B cell (primary cell): ENCODE measurements around the gene STRIP1. TPM values are rescaled to one million over a fixed set of nuclear protein-coding genes. Genes with fewer than 3 reads are reported as not detected.

Source experiments
- ATAC-seq: fragments of 200-7000 bp; cut with Tn5 transposase; one replicate; pipeline ENCODE4 v1.10.0; 2021; ENCODE audit warnings: low read depth, mild to moderate bottlenecking, moderate number of reproducible peaks, moderate library complexity
- CTCF ChIA-PET: fragments of 350-600 bp; sonication (Branson Sonifier 250); formaldehyde crosslinking; loops from one replicate; lab custom pipeline; 2021; ENCODE audit warnings: antibody characterized with exemption, inconsistent platforms; lab: Charles Lee
- POLR2A ChIA-PET: fragments of 350-600 bp; sonication (Branson Sonifier 250); formaldehyde crosslinking; loops from one replicate; lab custom pipeline; 2021; ENCODE audit warnings: antibody characterized with exemption; lab: Charles Lee
- DNase-seq: peaks from one replicate; pipeline ENCODE4 v3.0.0; 2013
- H2AFZ ChIP-seq: 2 replicates; pipeline ENCODE4 v1.6.1; 2012; ENCODE audit warnings: mild to moderate bottlenecking, low read depth, low read length; ENCODE audit not compliant: insufficient read depth, poor library complexity, severe bottlenecking
- H3K27ac ChIP-seq, 2 donors: 1 replicate in 1 of 2; 2 replicates in 1 of 2; pipeline ENCODE4 v1.5.1; 2012 to 2013; ENCODE audit warnings: low read length in 2 of 2, mild to moderate bottlenecking in 2 of 2, moderate library complexity in 1 of 2
- H3K27me3 ChIP-seq, 4 experiments: fragments of 200-600 bp in 1 of 4; sonication (generic) in 1 of 4; replicated peaks in 1 of 4; 1 replicate in 2 of 4; 2 replicates in 2 of 4; pipeline versions ENCODE4 v1.6.1 to v1.7.0; 2013 to 2016; ENCODE audit warnings: low read length in 3 of 4, mild to moderate bottlenecking in 2 of 4, mixed read lengths in 1 of 4, moderate library complexity in 1 of 4; ENCODE audit not compliant: insufficient read depth in 4 of 4, control insufficient read depth in 3 of 4; ENCODE audit errors: control extremely low read depth in 1 of 4
- H3K36me3 ChIP-seq, 2 experiments: replicated peaks in 1 of 2; 1 replicate in 1 of 2; 2 replicates in 1 of 2; pipeline versions ENCODE4 v1.6.1 to v1.7.1; 2013; ENCODE audit warnings: low read length in 1 of 2; ENCODE audit not compliant: insufficient read depth in 2 of 2, control insufficient read depth in 1 of 2; ENCODE audit errors: control extremely low read depth in 1 of 2, extremely low read depth in 1 of 2
- H3K4me1 ChIP-seq, 2 donors: fragments of 200-600 bp in 1 of 2; sonication (generic) in 1 of 2; 1 replicate in 1 of 2; 2 replicates in 1 of 2; pipeline versions ENCODE4 v1.5.1 to v1.6.1; 2013 to 2017; ENCODE audit warnings: low read length in 2 of 2; ENCODE audit not compliant: control insufficient read depth in 2 of 2, insufficient read depth in 2 of 2
- H3K4me2 ChIP-seq: replicated peaks from 2 replicates; pipeline ENCODE3; 2012; ENCODE audit warnings: mild to moderate bottlenecking, low read depth, low read length; ENCODE audit not compliant: poor library complexity, severe bottlenecking
- H3K4me3 ChIP-seq, 5 experiments: fragments of 200-600 bp in 1 of 5; sonication (generic) in 1 of 5; 1 replicate in 3 of 5; 2 replicates in 2 of 5; pipeline versions ENCODE4 v1.5.1 to v1.7.0; 2011 to 2016; ENCODE audit warnings: low read length in 4 of 5, mild to moderate bottlenecking in 4 of 5, low read depth in 2 of 5, control low read depth in 1 of 5, moderate library complexity in 1 of 5; ENCODE audit not compliant: insufficient read depth in 1 of 5; ENCODE audit errors: control extremely low read depth in 1 of 5, extremely low read depth in 1 of 5
- H3K79me2 ChIP-seq: fragments of 200-600 bp; sonication (generic); one replicate; pipeline ENCODE4 v1.6.0; 2016; ENCODE audit warnings: low read length; ENCODE audit not compliant: control insufficient read depth, insufficient read depth
- H3K9ac ChIP-seq: fragments of 200-600 bp; sonication (generic); 2 replicates; pipeline ENCODE4 v1.6.1; 2017; ENCODE audit warnings: mild to moderate bottlenecking, low read length, moderate library complexity
- H3K9me3 ChIP-seq, 3 donors: one replicate each; pipeline versions ENCODE4 v1.6.1 to v1.7.1; 2013; ENCODE audit warnings: low read length in 2 of 3; ENCODE audit not compliant: control insufficient read depth in 2 of 3, insufficient read depth in 1 of 3; ENCODE audit errors: control extremely low read depth in 1 of 3
- H4K20me1 ChIP-seq: 2 replicates; pipeline ENCODE4 v1.6.0; 2012; ENCODE audit warnings: mild to moderate bottlenecking, low read length; ENCODE audit not compliant: insufficient read depth, control insufficient read depth, poor library complexity, severe bottlenecking
- H3K27ac Mint-ChIP-seq: one replicate; pipeline ENCODE4 v1.8.0; 2021; ENCODE audit warnings: mixed read lengths
- H3K27me3 Mint-ChIP-seq: one replicate; pipeline ENCODE4 v1.8.0; 2021; ENCODE audit warnings: mixed read lengths
- H3K4me1 Mint-ChIP-seq: one replicate; pipeline ENCODE4 v1.8.0; 2021; ENCODE audit warnings: mixed read lengths
- H3K4me3 Mint-ChIP-seq: one replicate; pipeline ENCODE4 v1.8.0; 2021; ENCODE audit warnings: mixed read lengths
- H3K9me3 Mint-ChIP-seq: one replicate; pipeline ENCODE4 v1.8.0; 2022; ENCODE audit warnings: mixed read lengths; ENCODE audit not compliant: insufficient read depth
- EZH2 ChIP-seq: IDR thresholded peaks from 2 replicates; pipeline ENCODE4 v1.6.1; 2012; ENCODE audit warnings: borderline replicate concordance, low read depth, mild to moderate bottlenecking, moderate library complexity, low read length; ENCODE audit not compliant: insufficient read depth, poor library complexity, severe bottlenecking
- WGBS: methylation state at CpG from one replicate; pipeline ENCODE4 v1.1.5; 2013; ENCODE audit warnings: missing lambda C conversion rate; ENCODE audit not compliant: insufficient coverage; 5-methylcytosine and 5-hydroxymethylcytosine counted together
- intact Hi-C: fragments of 100-400 bp; cut with micrococcal nuclease; formaldehyde crosslinking; loops from one replicate; pipeline ENCODE4 v1.10.0; 2022
- polyA plus RNA-seq: library from polyadenylated mRNA; depleted of rRNA; stranded (reverse); fragments of >200 nt; gene quantifications from 2 replicates; pipeline ENCODE4 v1.2.3, GENCODE V29; 2012
- total RNA-seq, 2 donors: library from RNA; stranded (reverse); fragments of 120-200 nt in 1 of 2; gene quantifications; 1 replicate in 1 of 2; 2 replicates in 1 of 2; pipeline versions ENCODE4 v1.2.3 to v1.2.4, GENCODE V29; 2013 to 2022
- TF ChIP-seq, protein P1 (sequence below): fragments of 200-600 bp; IDR thresholded peaks from one replicate; pipeline ENCODE4 v1.8.0; 2022; ENCODE audit warnings: antibody characterized with exemption, mild to moderate bottlenecking

STRIP1 gene
- total and polyA plus RNA-seq, 2 donors (not counting 1 experiment from before 2014, with no cell fraction given), result 41.5 to 105 TPM

DNA sequence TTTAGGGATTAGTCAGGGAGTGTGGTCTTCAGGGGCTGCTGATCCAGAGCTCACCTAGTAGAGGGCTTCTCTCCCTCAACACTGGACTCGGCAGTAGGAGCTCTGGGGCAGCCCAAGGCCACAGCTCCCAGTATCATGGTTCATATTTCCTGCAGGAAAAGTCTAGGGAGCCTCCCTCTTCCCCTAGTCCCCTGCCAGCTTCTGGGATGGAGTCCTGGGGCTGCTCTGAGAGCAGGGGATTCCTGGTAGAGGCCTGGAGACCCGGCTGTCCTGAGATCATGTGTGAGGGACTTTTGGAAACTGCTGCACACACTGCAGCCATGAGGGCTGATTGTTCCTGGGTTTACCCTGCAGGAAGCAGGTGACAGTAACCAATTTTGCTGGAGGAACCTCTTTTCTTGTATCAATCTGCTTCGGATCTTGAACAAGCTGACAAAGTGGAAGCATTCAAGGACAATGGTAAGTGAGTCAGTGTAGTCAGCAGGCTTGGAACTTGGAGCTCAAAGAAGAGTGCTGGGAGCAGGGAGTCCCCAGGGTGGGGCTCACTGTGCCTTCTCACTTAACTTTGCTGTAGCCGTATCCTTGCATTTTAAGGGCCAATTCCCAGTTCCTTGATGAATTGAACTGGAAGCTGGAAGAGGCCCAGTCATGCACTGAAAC is 16.3 kb downstream of the STRIP1 start:
- Mint-ChIP-seq H3K4me3 (no peak overlapping the region), H3K9me3 (no peaks in the 10 kb centered on the region), H3K27me3 (no peaks in the 10 kb centered on the region), H3K27ac (no peak overlapping the region), H3K4me1 (no peaks in the 10 kb centered on the region)
- Histone ChIP-seq H3K27ac (no peak overlapping the region), H3K4me1 (no peaks in the 10 kb centered on the region), H3K9ac (no peak overlapping the region), H3K4me3 (no peak overlapping the region), H3K9me3 (no peaks in the 10 kb centered on the region), H4K20me1 (peaks cover 21% of the 10 kb centered on the region), H2AFZ (no peak overlapping the region), H3K79me2 (peaks cover 3% of the 10 kb centered on the region), H3K36me3 (peaks cover 4 to 92% of the 10 kb centered on the region in 2 experiments), H3K4me2 (no peak overlapping the region), H3K27me3 (no peaks in the 10 kb centered on the region)
- WGBS, result 92% methylated on average over 3 of the region's 4 CpGs
- ChIA-PET CTCF (interaction anchor here (0.9 to 6.9 kb wide), 8 partner anchors 9 to 446 kb away, joined by 3 to 93 read pairs (median 8); partner anchors contain the start of genes AHCYL1 and STRIP1), POLR2A (no interaction called here)
- ATAC-seq, result no peak
- intact Hi-C loops, result no loop called here
- TF ChIP-seq, protein P1, sequence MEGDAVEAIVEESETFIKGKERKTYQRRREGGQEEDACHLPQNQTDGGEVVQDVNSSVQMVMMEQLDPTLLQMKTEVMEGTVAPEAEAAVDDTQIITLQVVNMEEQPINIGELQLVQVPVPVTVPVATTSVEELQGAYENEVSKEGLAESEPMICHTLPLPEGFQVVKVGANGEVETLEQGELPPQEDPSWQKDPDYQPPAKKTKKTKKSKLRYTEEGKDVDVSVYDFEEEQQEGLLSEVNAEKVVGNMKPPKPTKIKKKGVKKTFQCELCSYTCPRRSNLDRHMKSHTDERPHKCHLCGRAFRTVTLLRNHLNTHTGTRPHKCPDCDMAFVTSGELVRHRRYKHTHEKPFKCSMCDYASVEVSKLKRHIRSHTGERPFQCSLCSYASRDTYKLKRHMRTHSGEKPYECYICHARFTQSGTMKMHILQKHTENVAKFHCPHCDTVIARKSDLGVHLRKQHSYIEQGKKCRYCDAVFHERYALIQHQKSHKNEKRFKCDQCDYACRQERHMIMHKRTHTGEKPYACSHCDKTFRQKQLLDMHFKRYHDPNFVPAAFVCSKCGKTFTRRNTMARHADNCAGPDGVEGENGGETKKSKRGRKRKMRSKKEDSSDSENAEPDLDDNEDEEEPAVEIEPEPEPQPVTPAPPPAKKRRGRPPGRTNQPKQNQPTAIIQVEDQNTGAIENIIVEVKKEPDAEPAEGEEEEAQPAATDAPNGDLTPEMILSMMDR, result no peak
- TF ChIP-seq EZH2, result no peak
- no peak for DNase-seq

DNA sequence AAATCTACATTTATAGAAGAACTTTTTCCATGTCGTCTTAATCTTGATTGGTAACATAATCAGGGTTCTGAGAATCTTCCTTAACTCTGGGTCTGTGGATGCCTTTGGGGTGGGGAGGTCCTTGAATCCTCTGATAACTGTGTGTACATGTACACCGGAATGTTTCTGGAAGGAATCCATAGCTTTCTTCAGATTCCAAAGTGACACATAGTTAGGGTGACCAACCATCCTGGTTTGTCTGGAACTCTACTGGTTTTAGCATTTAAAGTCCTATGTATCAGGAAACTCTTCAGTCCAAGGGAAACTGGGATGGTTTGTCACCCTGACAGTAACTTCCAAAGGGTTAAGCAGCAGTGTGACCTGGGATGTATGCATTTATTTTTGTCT is 16.8 kb downstream of the STRIP1 start:
- ChIA-PET CTCF (interaction anchor here (0.9 to 6.9 kb wide), 7 partner anchors 9 to 446 kb away, joined by 3 to 93 read pairs (median 12); partner anchors contain the start of genes AHCYL1 and STRIP1), POLR2A (no interaction called here)
- peaks cover 4 to 93% of the 10 kb centered on the region in 2 experiments for H3K36me3 ChIP-seq
- H2AFZ ChIP-seq, result no peak overlapping the region
- H3K4me1 ChIP-seq, result no peaks in the 10 kb centered on the region
- Mint-ChIP-seq H3K4me1 (no peaks in the 10 kb centered on the region), H3K4me3 (no peak overlapping the region), H3K27me3 (no peaks in the 10 kb centered on the region), H3K9me3 (no peaks in the 10 kb centered on the region), H3K27ac (no peak overlapping the region)
- H3K9ac ChIP-seq, result no peak overlapping the region
- peaks cover 3% of the 10 kb centered on the region for H3K79me2 ChIP-seq
- no CpG with 5 or more reads among the region's 2 CpGs for WGBS
- no peak overlapping the region for H3K4me2 ChIP-seq
- no peaks in the 10 kb centered on the region for H3K27me3 ChIP-seq
- intact Hi-C loops, result no loop called here
- ATAC-seq (no peak), DNase-seq (no peak)
- no peak overlapping the region for H3K4me3 ChIP-seq
- peaks cover 21% of the 10 kb centered on the region for H4K20me1 ChIP-seq
- TF ChIP-seq, protein P1, result no peak
- TF ChIP-seq EZH2, result no peak
- no peaks in the 10 kb centered on the region for H3K9me3 ChIP-seq
- H3K27ac ChIP-seq, result no peak overlapping the region
